T-helper 1 cell treated with Interleukin-12 subunit alpha and Interleukin-12 subunit beta and Interleukin-4 antibody, amounts not matched to agents 30 ng/mL and 1 ng/mL, for 36 hours (primary cell): ENCODE results near the gene MGAT1. TPM values are rescaled to one million over a fixed set of nuclear protein-coding genes. Genes with fewer than 3 reads are reported as not detected.

Source experiments
- intact Hi-C: fragments of 100-400 bp; cut with micrococcal nuclease; formaldehyde crosslinking; loops from one replicate; pipeline ENCODE4 v1.15.1; 2024
- total RNA-seq: library from RNA; stranded (reverse); gene quantifications from 2 replicates; pipeline ENCODE4 v1.2.3, GENCODE V29; 2022

The MGAT1 gene
- total RNA-seq, 1 donor from 2014 or later = 135 TPM

- intact Hi-C loops = loop anchor here (2.0 to 10.0 kb wide), 3 partner anchors 353 to 1253 kb away; partner anchors contain the start of gene RUFY1
These were observed 5.2 kb upstream of the MGAT1 start for GRCh38 chr5:180807654-180808414.

- intact Hi-C loops = loop anchor here (10.0 kb wide), 2 partner anchors 378 to 1252 kb away; partner anchors contain the start of gene RUFY1
These were observed 4.4 kb upstream of the MGAT1 start for GRCh38 chr5:180807046-180807445.

GRCh38 chr5:180806351-180807011 is 3.9 kb upstream of the MGAT1 start:
- intact Hi-C loops = loop anchor here (10.0 kb wide), 2 partner anchors 378 to 1252 kb away; partner anchors contain the start of gene RUFY1

GRCh38 chr5:180804129-180804618 is 1.6 kb upstream of the MGAT1 start:
- intact Hi-C loops = loop anchor here (1.0 to 10.0 kb wide), 6 partner anchors 381 to 1249 kb away; partner anchors contain the start of genes RACK1, RUFY1, SQSTM1 and TRIM52

GRCh38 chr5:180803181-180804128 is 849 bp upstream of the MGAT1 start:
- intact Hi-C loops = loop anchor here (1.0 to 10.0 kb wide), 9 partner anchors 355 to 1249 kb away; partner anchors contain the start of genes HNRNPH1, MAPK9, RACK1 and RUFY1

GRCh38 chr5:180801596-180802324 is 846 bp downstream of the MGAT1 start:
- intact Hi-C loops = loop anchor here (1.0 to 10.0 kb wide), 12 partner anchors 9 to 1247 kb away; partner anchors contain the start of genes HNRNPH1, MAPK9, RACK1 and RUFY1

- intact Hi-C loops = loop anchor here (5.0 to 10.0 kb wide), 5 partner anchors 385 to 1245 kb away; partner anchors contain the start of genes RACK1, RUFY1, SQSTM1 and TRIM52
These were observed 2.5 kb downstream of the MGAT1 start for GRCh38 chr5:180799902-180800801.

GRCh38 chr5:180799194-180799593 is 3.4 kb downstream of the MGAT1 start:
- intact Hi-C loops = no loop called here

GRCh38 chr5:180798193-180798592 is 4.4 kb downstream of the MGAT1 start:
- intact Hi-C loops = no loop called here

- intact Hi-C loops = no loop called here
These were observed 5.1 kb downstream of the MGAT1 start for GRCh38 chr5:180797256-180798192.

- intact Hi-C loops = no loop called here
These were observed 6.8 kb downstream of the MGAT1 start for GRCh38 chr5:180795771-180796313.

GRCh38 chr5:180792965-180793287 is 9.7 kb downstream of the MGAT1 start:
- intact Hi-C loops = no loop called here

GRCh38 chr5:180792287-180792964 is 10.2 kb downstream of the MGAT1 start:
- intact Hi-C loops = no loop called here

- intact Hi-C loops = no loop called here
These were observed 10.9 kb downstream of the MGAT1 start for GRCh38 chr5:180791611-180792213.

- intact Hi-C loops = no loop called here
These were observed 12.1 kb downstream of the MGAT1 start for GRCh38 chr5:180790524-180790923.

GRCh38 chr5:180790020-180790419 is 12.6 kb downstream of the MGAT1 start:
- intact Hi-C loops = no loop called here
